Gastroesophageal sphincter (tissue), 4 donors: ENCODE data around the gene ERC1. TPM values are rescaled to one million over a fixed set of nuclear protein-coding genes. Genes with fewer than 3 reads are reported as not detected.

Experiments
- ATAC-seq: fragments of 150-250 bp; one replicate; pipeline ENCODE4 v1.9.1; 2016; ENCODE audit warnings: mild to moderate bottlenecking, moderate library complexity
- H3K27ac ChIP-seq, 4 donors: fragments of 200-600 bp; sonication (generic) in 3 of 4; 1 replicate in 3 of 4; 2 replicates in 1 of 4; pipeline ENCODE4 v1.5.1; 2016 to 2019
- H3K27me3 ChIP-seq: fragments of 200-600 bp; sonication (generic); one replicate; pipeline ENCODE4 v1.5.1; 2019
- H3K36me3 ChIP-seq, 2 donors: fragments of 200-600 bp; sonication (generic); one replicate each; pipeline ENCODE4 v1.5.1; 2019; ENCODE audit warnings: control low read depth in 1 of 2
- H3K4me1 ChIP-seq, 3 donors: fragments of 200-600 bp; sonication (generic); 1 replicate in 2 of 3; 2 replicates in 1 of 3; pipeline ENCODE4 v1.5.1; 2016 to 2019; ENCODE audit warnings: control low read depth in 2 of 3
- H3K4me3 ChIP-seq, 2 donors: fragments of 200-600 bp; sonication (generic); one replicate each; pipeline ENCODE4 v1.5.1; 2019; ENCODE audit warnings: mild to moderate bottlenecking in 1 of 2, moderate library complexity in 1 of 2
- H3K9me3 ChIP-seq, 3 donors: fragments of 200-600 bp; sonication (generic); one replicate each; pipeline ENCODE4 v1.5.1; 2017 to 2019; ENCODE audit warnings: control low read depth in 2 of 3
- CTCF ChIP-seq, 4 experiments: fragments of 200-600 bp in 2 of 4; fragments of 450-650 bp in 2 of 4; sonication (generic) in 1 of 4; IDR thresholded peaks; one replicate each; pipeline ENCODE4 v1.5.1; 2017 to 2019; ENCODE audit warnings: antibody characterized with exemption in 4 of 4, mild to moderate bottlenecking in 2 of 4, moderate library complexity in 2 of 4
- EP300 ChIP-seq: sonication (generic); formaldehyde crosslinking; IDR thresholded peaks from one replicate; pipeline ENCODE4 v1.6.1; 2017; ENCODE audit warnings: antibody characterized with exemption, mild to moderate bottlenecking
- POLR2A ChIP-seq, 2 donors: fragments of 450-650 bp; IDR thresholded peaks; one replicate each; pipeline ENCODE4 v1.6.1; 2017; ENCODE audit warnings: antibody characterized with exemption in 2 of 2, mild to moderate bottlenecking in 2 of 2, moderate library complexity in 1 of 2
- POLR2AphosphoS5 ChIP-seq: sonication (generic); formaldehyde crosslinking; IDR thresholded peaks from one replicate; pipeline ENCODE4 v1.6.1; 2017; ENCODE audit warnings: antibody characterized with exemption
- WGBS, 2 donors: methylation state at CpG; one replicate each; pipeline ENCODE4 v1.1.5; 2018; ENCODE audit warnings: low coverage in 1 of 2; 5-methylcytosine and 5-hydroxymethylcytosine counted together
- total RNA-seq, 4 donors: library from RNA; depleted of rRNA; stranded (reverse); fragments of >200 nt; gene quantifications; one replicate each; pipeline ENCODE4 v1.1.0, GENCODE V29; 2016

The ERC1 gene
- total RNA-seq, 4 donors from 2014 or later, result 38.3 to 80.2 (median 58.4) TPM

- no peak for ATAC-seq
- no peak overlapping the region for H3K4me3 ChIP-seq
- no peak overlapping the region for H3K27ac ChIP-seq
- no peak for TF ChIP-seq CTCF (IDR thresholded peaks at IDR 0.05)
- TF ChIP-seq POLR2AphosphoS5, result no peak
- no peak for TF ChIP-seq POLR2A (IDR thresholded peaks at IDR 0.05)
- no peak for TF ChIP-seq EP300
- WGBS, 2 donors, result 87% methylated on average over 14 of the region's 36 CpGs; no CpG with 5 or more reads in 1 of the 2 donors
- H3K27me3 ChIP-seq, result no peaks in the 10 kb centered on the region
- H3K9me3 ChIP-seq, result no peaks in the 10 kb centered on the region
- H3K36me3 ChIP-seq, result no peaks in the 10 kb centered on the region
- peaks cover 0 to 37% (median 4%) of the 10 kb centered on the region in 3 donors for H3K4me1 ChIP-seq
These were observed 509.2 kb downstream of the ERC1 start for GRCh38 chr12:1500095-1500801.

GRCh38 chr12:1501001-1501400 is 510.0 kb downstream of the ERC1 start:
- Histone ChIP-seq H3K9me3 (no peaks in the 10 kb centered on the region), H3K36me3 (no peaks in the 10 kb centered on the region), H3K27me3 (no peaks in the 10 kb centered on the region), H3K4me1 (peaks cover 0 to 32% (median 2%) of the 10 kb centered on the region in 3 donors), H3K4me3 (no peak overlapping the region), H3K27ac (no peak overlapping the region)
- TF ChIP-seq EP300 (no peak), POLR2A (IDR thresholded peaks at IDR 0.05) (no peak), POLR2AphosphoS5 (no peak), CTCF (IDR thresholded peaks at IDR 0.05) (no peak)
- no peak for ATAC-seq
- WGBS, 2 donors, result 66 to 93% methylated on average over 2 to 4 of the region's 10 CpGs

- no peak for TF ChIP-seq CTCF (IDR thresholded peaks at IDR 0.05)
- no peak for TF ChIP-seq EP300
- TF ChIP-seq POLR2A (IDR thresholded peaks at IDR 0.05), result no peak
- TF ChIP-seq POLR2AphosphoS5, result no peak
- Histone ChIP-seq H3K4me3 (no peak overlapping the region), H3K4me1 (peaks cover 0 to 23% (median 0%) of the 10 kb centered on the region in 3 donors), H3K36me3 (no peaks in the 10 kb centered on the region), H3K27me3 (no peaks in the 10 kb centered on the region), H3K9me3 (no peaks in the 10 kb centered on the region), H3K27ac (no peak overlapping the region)
- WGBS, 2 donors, result 59 to 64% methylated on average over 3 to 9 of the region's 19 CpGs
- no peak for ATAC-seq
These were observed 510.8 kb downstream of the ERC1 start for GRCh38 chr12:1501695-1502378.

GRCh38 chr12:1502379-1502720 is 511.3 kb downstream of the ERC1 start:
- TF ChIP-seq CTCF (IDR thresholded peaks at IDR 0.05), result no peak
- TF ChIP-seq POLR2A (IDR thresholded peaks at IDR 0.05), result no peak
- TF ChIP-seq POLR2AphosphoS5, result no peak
- no peak for TF ChIP-seq EP300
- Histone ChIP-seq H3K27ac (no peak overlapping the region), H3K9me3 (no peaks in the 10 kb centered on the region), H3K4me1 (peaks cover 0 to 18% (median 0%) of the 10 kb centered on the region in 3 donors), H3K36me3 (no peaks in the 10 kb centered on the region), H3K27me3 (no peaks in the 10 kb centered on the region), H3K4me3 (no peak overlapping the region)
- ATAC-seq, result no peak
- WGBS, 2 donors, result 3 to 60% methylated on average over 3 to 6 of the region's 6 CpGs

GRCh38 chr12:1502831-1503230 is 511.8 kb downstream of the ERC1 start:
- H3K36me3 ChIP-seq, result no peaks in the 10 kb centered on the region
- no peak for ATAC-seq
- TF ChIP-seq POLR2AphosphoS5, result no peak
- TF ChIP-seq CTCF (IDR thresholded peaks at IDR 0.05), result peak in 2 of 4 experiments; percentile 25 to 27
- no peak for TF ChIP-seq EP300
- TF ChIP-seq POLR2A (IDR thresholded peaks at IDR 0.05), result no peak
- H3K27me3 ChIP-seq, result no peaks in the 10 kb centered on the region
- H3K9me3 ChIP-seq, result no peaks in the 10 kb centered on the region
- H3K4me1 ChIP-seq, result peaks cover 0 to 17% (median 0%) of the 10 kb centered on the region in 3 donors
- WGBS, 2 donors, result 23 to 42% methylated on average over 5 to 7 of the region's 13 CpGs
- no peak overlapping the region for H3K4me3 ChIP-seq
- H3K27ac ChIP-seq, result no peak overlapping the region
